GM19043 (cell line): ENCODE results near the gene PPARG.
"Not testable (repeated sequence)": the region's sequence is repeated elsewhere in the genome, so short reads cannot be mapped to it uniquely, and the experiment has no call there.

Source experiments
- ATAC-seq: cut with Tn5 transposase; IDR thresholded peaks from one replicate; pipeline ENCODE4 v1.9.1; 2021; ENCODE audit warnings: low read depth; ENCODE audit not compliant: unreplicated experiment

The PPARG gene

DNA sequence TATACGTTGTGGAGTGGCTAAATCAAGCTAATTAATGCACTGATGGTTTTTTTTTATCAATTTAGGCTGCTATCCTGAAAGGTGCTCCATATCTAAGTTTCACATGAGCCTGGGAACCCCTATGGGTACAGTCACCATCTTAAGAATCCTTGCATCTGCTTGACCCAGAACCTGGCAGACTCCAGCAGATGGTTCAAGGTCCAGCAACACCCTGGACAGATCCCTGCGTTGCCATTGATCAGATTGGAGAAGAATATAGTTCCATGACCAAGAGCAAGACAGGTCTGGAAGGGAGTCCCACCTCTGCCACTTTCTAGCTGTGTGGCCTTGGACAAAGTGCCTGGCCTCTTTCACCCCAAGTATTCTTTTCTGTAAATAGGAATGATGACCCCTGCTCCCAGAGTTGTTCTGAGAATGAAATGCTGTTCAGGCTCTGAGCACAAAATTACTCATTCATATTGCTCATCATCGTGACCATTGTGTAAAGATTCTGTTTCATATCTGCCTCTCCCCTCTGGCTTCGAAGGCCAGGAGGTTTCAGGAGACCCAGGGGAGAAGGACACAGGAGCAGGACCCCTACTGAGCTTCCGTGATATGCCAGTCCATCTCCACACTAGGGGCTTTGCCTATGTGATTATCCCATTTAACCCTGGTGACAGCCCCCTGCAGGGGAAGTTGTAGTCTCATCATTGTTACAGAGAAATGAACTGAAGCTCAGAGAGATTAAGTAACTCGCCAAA lies 165.4 kb downstream of the PPARG start:
- ATAC-seq, result no peak

DNA sequence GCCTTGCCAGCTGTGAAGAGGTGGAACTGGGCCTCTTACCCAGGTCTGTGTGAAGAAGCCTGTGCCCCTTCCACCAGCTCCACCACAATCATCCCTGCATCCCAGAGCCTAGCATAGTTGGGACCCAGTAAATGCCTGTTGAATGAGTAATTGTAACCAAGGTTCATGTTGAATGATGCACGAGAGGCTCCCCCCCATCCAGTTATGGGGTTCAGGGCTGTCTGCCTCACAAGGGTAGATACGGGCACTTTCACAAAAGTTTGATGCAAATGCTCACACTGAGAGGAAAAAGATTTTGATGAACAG lies 165.9 kb downstream of the PPARG start:
- no peak for ATAC-seq

- ATAC-seq, result no peak
These were observed 166.9 kb downstream of the PPARG start for GRCh38 chr3:12455740-12456139.

GRCh38 chr3:12456441-12456840 lies 167.6 kb downstream of the PPARG start:
- ATAC-seq, result no peak

GRCh38 chr3:12457380-12457779 lies 168.5 kb downstream of the PPARG start:
- ATAC-seq, result not testable (repeated sequence)

- no peak for ATAC-seq
These were observed 170.0 kb downstream of the PPARG start for GRCh38 chr3:12458901-12459300.

DNA sequence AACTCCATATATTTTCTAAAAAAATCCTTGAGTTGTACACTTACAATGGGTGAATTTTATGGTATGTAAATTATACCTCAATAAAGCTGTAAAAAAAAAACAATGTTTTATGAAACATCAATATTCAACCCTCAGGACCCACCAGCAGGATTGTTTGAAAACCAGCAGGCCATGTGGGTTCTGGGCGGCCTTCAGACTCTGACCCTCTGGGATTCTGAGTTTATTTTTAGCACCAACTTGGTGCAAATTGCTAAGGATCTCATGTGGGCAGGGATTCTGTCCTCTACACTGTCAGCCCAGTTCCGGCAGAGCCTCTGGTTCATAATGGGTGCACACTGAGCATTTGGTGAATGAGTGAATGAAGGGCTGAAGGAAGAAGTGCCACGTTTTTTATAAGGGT lies 171.3 kb downstream of the PPARG start:
- no peak for ATAC-seq

GRCh38 chr3:12461097-12461649 lies 172.3 kb downstream of the PPARG start:
- no peak for ATAC-seq

- ATAC-seq, result no peak
These were observed 173.5 kb downstream of the PPARG start for GRCh38 chr3:12462159-12462947.

DNA sequence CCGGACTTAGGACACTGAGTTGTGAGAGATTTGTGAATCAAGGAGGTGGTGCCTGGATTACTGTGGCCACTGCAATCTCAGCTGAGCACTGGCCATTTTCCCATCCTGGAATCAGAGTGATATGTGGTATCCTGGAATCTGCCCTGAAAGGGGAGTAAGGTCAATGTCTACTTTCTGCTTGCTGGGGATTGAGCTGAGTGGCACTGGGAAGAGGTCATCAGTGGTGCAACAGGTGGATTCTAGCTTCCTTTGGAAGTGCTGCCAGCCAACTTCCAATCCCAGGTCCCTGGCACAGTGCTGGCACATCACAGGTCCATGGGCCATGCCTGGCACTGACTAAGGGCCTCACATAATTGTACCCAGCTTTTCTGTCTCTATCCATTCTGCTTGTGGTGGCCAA lies 174.8 kb downstream of the PPARG start:
- ATAC-seq, result no peak

- no peak for ATAC-seq
These were observed 175.3 kb downstream of the PPARG start for GRCh38 chr3:12464181-12464580.

DNA sequence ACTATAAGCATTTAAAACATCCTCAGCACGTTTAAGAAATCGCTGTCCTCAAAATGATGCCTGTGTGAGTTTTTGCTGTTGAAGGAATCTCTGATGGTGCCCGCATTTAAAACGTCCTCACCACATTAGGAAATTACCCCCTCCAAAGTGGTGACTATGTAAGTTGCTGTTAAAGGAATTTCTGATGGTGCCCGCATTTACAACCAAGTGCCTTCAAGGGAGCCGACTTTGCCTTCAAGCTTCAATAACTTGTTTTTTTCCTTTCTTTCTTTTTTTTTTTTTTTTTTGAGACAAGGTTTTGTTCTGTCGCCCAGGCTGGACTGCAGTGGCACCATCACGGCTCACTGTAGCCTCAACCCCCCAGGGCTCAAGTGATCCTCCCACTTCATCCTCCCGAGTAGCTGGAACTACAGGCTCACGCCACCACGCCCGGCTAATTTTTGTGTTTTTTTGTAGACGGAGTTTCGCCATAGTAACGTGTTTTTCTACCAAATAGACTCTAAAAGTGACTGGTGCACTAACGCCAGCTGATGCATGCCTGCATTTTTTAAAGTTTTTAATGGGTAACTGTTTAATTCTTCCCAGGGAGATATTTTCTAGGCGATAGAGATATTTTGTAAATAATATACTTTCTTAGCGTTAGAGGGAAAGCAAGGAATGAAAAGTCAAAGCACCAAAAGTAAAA lies 176.4 kb downstream of the PPARG start:
- no peak for ATAC-seq

- ATAC-seq, result no peak
These were observed 177.0 kb downstream of the PPARG start for GRCh38 chr3:12465836-12466225.

DNA sequence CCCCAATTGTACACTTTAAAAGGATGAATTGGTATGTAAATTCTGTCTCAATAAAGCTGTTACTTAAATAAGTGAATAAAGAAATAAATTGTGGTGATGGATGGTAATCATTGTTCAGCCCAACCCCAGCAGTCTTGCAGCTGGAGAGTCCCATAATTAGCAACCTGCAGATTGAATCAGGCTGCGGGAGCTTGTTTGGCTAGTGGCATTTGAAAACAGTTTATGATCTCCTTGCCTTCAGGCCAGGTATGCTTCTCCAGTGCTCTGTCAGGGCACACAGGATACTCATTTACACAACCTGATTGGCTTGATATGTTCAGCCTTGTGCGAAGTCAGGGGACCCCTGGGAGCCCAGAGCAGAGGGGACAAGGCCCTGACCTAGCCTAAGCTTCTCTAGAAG lies 178.9 kb downstream of the PPARG start:
- ATAC-seq, result no peak

- no peak for ATAC-seq
These were observed 179.4 kb downstream of the PPARG start for GRCh38 chr3:12468276-12468675.

DNA sequence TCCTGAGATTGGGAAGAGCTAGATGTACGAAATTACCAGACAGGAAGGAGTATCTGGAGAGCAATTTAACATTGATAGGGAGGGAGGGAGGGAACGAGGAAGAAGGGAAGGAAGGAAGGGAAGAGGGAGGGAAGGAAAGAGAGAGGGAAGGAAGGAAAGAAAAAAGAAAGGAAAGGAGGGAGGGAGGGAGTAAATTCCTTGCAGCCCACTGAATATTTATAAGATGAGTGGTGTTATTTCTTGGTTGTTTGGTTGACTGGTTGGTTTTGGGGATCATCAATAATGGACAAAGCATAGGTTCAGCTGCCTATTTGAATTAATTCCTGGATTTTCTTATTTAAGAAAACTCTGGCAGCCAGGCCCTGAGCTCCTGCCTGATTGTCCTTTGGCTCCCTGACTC lies 179.9 kb downstream of the PPARG start:
- ATAC-seq, result no peak

- not testable (repeated sequence) for ATAC-seq
These were observed 180.4 kb downstream of the PPARG start for GRCh38 chr3:12469222-12469621.

DNA sequence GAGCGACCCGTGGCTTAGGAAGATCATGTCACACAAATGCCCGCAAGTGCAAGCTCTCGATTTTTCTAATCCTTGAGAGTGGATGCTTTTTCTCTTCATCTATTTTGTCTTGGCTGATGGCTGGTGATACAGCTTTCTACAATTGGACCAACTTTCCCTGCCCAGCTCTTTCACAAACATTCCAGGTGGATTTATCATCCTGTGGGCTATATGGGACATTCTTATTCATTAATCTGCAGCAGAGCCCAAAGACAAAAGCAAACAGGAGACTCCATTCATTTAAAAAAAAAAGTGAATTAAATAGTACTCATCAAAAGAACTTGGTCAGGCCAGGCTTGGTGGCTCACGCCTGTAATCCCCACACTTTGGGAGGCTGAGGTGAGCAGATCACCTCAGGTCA lies 181.2 kb downstream of the PPARG start:
- ATAC-seq, result no peak

DNA sequence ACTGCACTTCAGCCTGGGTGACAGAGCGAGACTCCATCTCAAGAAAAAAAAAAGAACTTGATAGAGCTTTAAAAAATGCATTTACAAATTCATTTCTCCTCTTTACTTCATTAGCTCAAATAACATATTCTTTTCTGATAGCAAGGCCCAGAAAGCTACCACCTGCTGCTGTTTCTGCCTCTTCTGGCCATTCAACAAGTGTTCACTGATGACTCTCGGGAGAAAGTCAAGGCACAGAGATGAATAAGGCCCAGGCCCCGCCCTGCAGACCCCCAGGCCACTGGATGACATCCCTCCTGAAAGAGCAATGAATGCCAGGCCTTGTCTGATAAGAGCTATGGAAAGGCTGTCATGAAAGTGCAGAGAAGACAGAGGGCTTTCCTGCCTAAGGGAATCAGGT lies 181.8 kb downstream of the PPARG start:
- ATAC-seq, result no peak

GRCh38 chr3:12471241-12471640 lies 182.4 kb downstream of the PPARG start:
- no peak for ATAC-seq

- no peak for ATAC-seq
These were observed 183.2 kb downstream of the PPARG start for GRCh38 chr3:12472000-12472610.
